ENCODE results near the gene DNAJB12. TPM values are rescaled to one million over a fixed set of nuclear protein-coding genes. Genes with fewer than 3 reads are reported as not detected.
A peak's percentile ranks its signal among the peaks of the same experiment; 100 is the strongest.

DNAJB12 gene
- 25.8 TPM for total RNA-seq (2021; ENCODE audit: unreplicated experiment)
- polyA plus RNA-seq (2012) = 19.8 and 23.4 TPM in 2 replicates
- Bru-seq, nascent RNA = percentile 77 among the genes with signal in this experiment
- percentile 74 among the genes with signal in this experiment for BruChase-seq, experiment 1, labeled RNA remaining after a 6-hour chase
- BruChase-seq, experiment 2, labeled RNA remaining after a 2-hour chase = percentile 74 among the genes with signal in this experiment
- long read RNA-seq, full-length matches to known transcripts = 38 of 65 reads
- long read RNA-seq, partial matches to known transcripts = 6 of 65 reads
- long read RNA-seq, other reads (novel, unspliced or antisense) = 21 of 65 reads

DNA sequence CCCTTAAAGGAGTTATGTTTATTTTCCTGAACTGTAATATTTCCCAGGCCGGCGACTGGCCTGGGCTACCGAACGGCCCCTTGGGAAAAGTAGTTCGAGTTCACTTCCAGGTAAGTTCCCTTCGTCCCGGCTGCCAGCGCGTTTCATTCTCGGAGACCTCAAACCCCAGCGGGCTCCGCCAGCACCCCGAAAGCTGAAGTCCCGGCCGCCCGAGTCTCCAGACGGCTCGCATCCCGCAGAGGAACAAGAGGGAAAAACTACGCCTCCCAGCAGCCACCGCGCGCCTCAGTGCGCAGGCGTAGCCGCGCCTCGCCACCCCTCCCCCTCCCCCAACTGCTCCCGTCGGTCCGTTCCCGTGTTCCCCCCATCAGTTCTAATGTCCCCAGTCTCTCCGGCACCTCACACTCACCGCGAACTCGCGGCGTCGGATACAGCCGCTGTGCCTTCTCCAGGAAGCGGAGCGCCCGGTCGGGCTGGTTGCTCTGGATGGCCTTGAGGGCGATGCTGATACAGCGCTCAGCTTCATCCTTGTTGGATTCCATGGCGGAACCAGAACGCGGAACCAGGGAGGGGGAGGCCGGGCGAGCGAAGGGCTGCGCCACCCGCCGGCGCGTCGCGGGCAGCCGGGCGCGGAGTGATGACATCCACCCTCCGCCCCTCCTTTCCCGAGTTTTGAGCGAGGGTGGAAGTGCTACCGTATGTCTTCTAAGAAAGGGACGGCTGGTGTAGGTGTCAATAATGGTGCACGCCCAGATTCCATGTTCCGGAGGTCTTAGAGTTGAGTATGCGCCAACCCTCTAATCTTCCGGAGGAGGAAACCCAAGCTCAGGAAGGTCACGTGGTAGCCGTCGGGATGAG lies at the start of gene DNAJB12:
TSS of gene DNAJB12 (minus strand) at position 564 of the 858 bp plus-strand sequence. CDS start at position 542, 22 bp downstream.
- Histone ChIP-seq H2AFZ (ENCODE audit: low read depth, low read length, poor library complexity, severe bottlenecking) (peak within 1 kb of the TSS; percentile 36), H3K4me3 (replicated peaks in 1 of 2; ENCODE audit: low read depth in 1 of 2, low read length in 2 of 2) (peak within 1 kb of the TSS; percentile 89 to 94), H3K9ac (ENCODE audit: low read length) (peak within 1 kb of the TSS; percentile 91), H3K27ac (ENCODE audit: low read depth, low read length) (peak within 1 kb of the TSS; percentile 95), H3K79me2 (ENCODE audit: insufficient read depth, low read length) (peaks cover 38% of the 10 kb centered on the region), H4K20me1 (ENCODE audit: insufficient read depth) (no peaks in the 10 kb centered on the region), H3K4me2 (ENCODE audit: low read length) (peak within 1 kb of the TSS; percentile 92), H3K27me3 (ENCODE audit: insufficient read depth, low read length) (no peaks in the 10 kb centered on the region), H3K9me2 (ENCODE audit: insufficient read depth) (no peaks in the 10 kb centered on the region), H3K4me1 (ENCODE audit: control insufficient read depth in 1 of 2, insufficient read depth in 2 of 2, low read length in 2 of 2) (peaks cover 11 to 17% of the 10 kb centered on the region in 2 experiments), H3K9me3 (ENCODE audit: control insufficient read depth in 1 of 2, insufficient read depth in 1 of 2, low read depth in 1 of 2, low read length in 2 of 2) (no peaks in the 10 kb centered on the region), H3K36me3 (ENCODE audit: control insufficient read depth in 1 of 2, insufficient read depth in 2 of 2, low read length in 2 of 2) (no peaks in the 10 kb centered on the region)
- peak; percentile 84 for ATAC-seq
- ChIA-PET POLR2A (interaction anchor here (0.7 to 1.5 kb wide), 4 partner anchors 23 to 494 kb away, joined by 3 to 4 read pairs (median 3); no protein-coding TSS in a partner anchor), CTCF (interaction anchor here (1.0 kb wide), 1 partner anchor 10 kb away, joined by 3 read pairs; no protein-coding TSS in a partner anchor), RAD21 (ENCODE audit: low non-redundant PET in 1 of 2, low total read pairs in 2 of 2, uncharacterized antibody in 2 of 2, unreplicated experiment in 2 of 2) (interaction anchor here in 1 of 2 experiments (0.6 to 1.0 kb wide), 2 partner anchors 480 to 707 kb away, joined by 3 read pairs; no protein-coding TSS in a partner anchor)
- intact Hi-C loops (cut with micrococcal nuclease) = no loop called here
- BruUV-seq (replicated peaks) = no TSS peak
- peak; percentile 97 for DNase-seq (ENCODE audit: low read depth, low spot score)
- TF ChIP-seq EGR1 (IDR thresholded peaks at IDR 0.05; ENCODE audit: low read depth) (peak; percentile 80), FOSL1 (IDR thresholded peaks at IDR 0.05; ENCODE audit: low read depth) (no peak), SIN3A (IDR thresholded peaks at IDR 0.05; ENCODE audit: low read depth) (peak; percentile 70), JUND (IDR thresholded peaks at IDR 0.05) (no peak), ELF1 (IDR thresholded peaks at IDR 0.05; ENCODE audit: borderline replicate concordance, low read depth) (peak; percentile 76; the same call in 1 of the 2 replicates), CBX3 (IDR thresholded peaks at IDR 0.05; ENCODE audit: low read depth) (peak; percentile 78), YY1 (IDR thresholded peaks at IDR 0.05; ENCODE audit: extremely low read depth, insufficient replicate concordance, low read depth, low read length) (peak; percentile 88), POLR2AphosphoS5 (IDR thresholded peaks at IDR 0.05; ENCODE audit: low read depth, low read length) (peak; percentile 77), EZH2 (IDR thresholded peaks at IDR 0.05) (no peak), ZNF274 (IDR thresholded peaks at IDR 0.05; ENCODE audit: low read depth, low read length) (no peak), SP1 (IDR thresholded peaks at IDR 0.05; ENCODE audit: low read depth) (peak; percentile 90)
- TF ChIP-seq, protein P1, sequence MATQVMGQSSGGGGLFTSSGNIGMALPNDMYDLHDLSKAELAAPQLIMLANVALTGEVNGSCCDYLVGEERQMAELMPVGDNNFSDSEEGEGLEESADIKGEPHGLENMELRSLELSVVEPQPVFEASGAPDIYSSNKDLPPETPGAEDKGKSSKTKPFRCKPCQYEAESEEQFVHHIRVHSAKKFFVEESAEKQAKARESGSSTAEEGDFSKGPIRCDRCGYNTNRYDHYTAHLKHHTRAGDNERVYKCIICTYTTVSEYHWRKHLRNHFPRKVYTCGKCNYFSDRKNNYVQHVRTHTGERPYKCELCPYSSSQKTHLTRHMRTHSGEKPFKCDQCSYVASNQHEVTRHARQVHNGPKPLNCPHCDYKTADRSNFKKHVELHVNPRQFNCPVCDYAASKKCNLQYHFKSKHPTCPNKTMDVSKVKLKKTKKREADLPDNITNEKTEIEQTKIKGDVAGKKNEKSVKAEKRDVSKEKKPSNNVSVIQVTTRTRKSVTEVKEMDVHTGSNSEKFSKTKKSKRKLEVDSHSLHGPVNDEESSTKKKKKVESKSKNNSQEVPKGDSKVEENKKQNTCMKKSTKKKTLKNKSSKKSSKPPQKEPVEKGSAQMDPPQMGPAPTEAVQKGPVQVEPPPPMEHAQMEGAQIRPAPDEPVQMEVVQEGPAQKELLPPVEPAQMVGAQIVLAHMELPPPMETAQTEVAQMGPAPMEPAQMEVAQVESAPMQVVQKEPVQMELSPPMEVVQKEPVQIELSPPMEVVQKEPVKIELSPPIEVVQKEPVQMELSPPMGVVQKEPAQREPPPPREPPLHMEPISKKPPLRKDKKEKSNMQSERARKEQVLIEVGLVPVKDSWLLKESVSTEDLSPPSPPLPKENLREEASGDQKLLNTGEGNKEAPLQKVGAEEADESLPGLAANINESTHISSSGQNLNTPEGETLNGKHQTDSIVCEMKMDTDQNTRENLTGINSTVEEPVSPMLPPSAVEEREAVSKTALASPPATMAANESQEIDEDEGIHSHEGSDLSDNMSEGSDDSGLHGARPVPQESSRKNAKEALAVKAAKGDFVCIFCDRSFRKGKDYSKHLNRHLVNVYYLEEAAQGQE (IDR thresholded peaks at IDR 0.05; ENCODE audit: low read depth) = no peak
- TF ChIP-seq, protein P2, sequence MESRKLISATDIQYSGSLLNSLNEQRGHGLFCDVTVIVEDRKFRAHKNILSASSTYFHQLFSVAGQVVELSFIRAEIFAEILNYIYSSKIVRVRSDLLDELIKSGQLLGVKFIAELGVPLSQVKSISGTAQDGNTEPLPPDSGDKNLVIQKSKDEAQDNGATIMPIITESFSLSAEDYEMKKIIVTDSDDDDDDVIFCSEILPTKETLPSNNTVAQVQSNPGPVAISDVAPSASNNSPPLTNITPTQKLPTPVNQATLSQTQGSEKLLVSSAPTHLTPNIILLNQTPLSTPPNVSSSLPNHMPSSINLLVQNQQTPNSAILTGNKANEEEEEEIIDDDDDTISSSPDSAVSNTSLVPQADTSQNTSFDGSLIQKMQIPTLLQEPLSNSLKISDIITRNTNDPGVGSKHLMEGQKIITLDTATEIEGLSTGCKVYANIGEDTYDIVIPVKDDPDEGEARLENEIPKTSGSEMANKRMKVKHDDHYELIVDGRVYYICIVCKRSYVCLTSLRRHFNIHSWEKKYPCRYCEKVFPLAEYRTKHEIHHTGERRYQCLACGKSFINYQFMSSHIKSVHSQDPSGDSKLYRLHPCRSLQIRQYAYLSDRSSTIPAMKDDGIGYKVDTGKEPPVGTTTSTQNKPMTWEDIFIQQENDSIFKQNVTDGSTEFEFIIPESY (IDR thresholded peaks at IDR 0.05; ENCODE audit: extremely low read depth, insufficient replicate concordance, low read length) = peak; percentile 54
- TF ChIP-seq, protein P3, sequence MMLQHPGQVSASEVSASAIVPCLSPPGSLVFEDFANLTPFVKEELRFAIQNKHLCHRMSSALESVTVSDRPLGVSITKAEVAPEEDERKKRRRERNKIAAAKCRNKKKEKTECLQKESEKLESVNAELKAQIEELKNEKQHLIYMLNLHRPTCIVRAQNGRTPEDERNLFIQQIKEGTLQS (IDR thresholded peaks at IDR 0.05) = no peak
- TF ChIP-seq, protein P4, sequence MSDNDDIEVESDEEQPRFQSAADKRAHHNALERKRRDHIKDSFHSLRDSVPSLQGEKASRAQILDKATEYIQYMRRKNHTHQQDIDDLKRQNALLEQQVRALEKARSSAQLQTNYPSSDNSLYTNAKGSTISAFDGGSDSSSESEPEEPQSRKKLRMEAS (IDR thresholded peaks at IDR 0.05) = peak; percentile 83
- TF ChIP-seq, protein P5, sequence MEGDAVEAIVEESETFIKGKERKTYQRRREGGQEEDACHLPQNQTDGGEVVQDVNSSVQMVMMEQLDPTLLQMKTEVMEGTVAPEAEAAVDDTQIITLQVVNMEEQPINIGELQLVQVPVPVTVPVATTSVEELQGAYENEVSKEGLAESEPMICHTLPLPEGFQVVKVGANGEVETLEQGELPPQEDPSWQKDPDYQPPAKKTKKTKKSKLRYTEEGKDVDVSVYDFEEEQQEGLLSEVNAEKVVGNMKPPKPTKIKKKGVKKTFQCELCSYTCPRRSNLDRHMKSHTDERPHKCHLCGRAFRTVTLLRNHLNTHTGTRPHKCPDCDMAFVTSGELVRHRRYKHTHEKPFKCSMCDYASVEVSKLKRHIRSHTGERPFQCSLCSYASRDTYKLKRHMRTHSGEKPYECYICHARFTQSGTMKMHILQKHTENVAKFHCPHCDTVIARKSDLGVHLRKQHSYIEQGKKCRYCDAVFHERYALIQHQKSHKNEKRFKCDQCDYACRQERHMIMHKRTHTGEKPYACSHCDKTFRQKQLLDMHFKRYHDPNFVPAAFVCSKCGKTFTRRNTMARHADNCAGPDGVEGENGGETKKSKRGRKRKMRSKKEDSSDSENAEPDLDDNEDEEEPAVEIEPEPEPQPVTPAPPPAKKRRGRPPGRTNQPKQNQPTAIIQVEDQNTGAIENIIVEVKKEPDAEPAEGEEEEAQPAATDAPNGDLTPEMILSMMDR (IDR thresholded peaks at IDR 0.05 in 2 of 3, conservative IDR thresholded peaks at IDR 0.05 in 1 of 3; ENCODE audit: borderline replicate concordance in 1 of 3, insufficient read depth in 1 of 3, low read depth in 2 of 3, low read length in 2 of 3) = no peak

All from HCT116 (cell line).